GM10266 (cell line): ENCODE data around the gene PRPSAP2.
"Not testable (repeated sequence)": the region's sequence is repeated elsewhere in the genome, so short reads cannot be mapped to it uniquely, and the experiment has no call there.

ENCODE experiments used
- DNase-seq: peaks from one replicate; pipeline ENCODE4 v3.0.0; 2012; ENCODE audit errors: extremely low spot score
- TF ChIP-seq, protein P1 (sequence below): IDR thresholded peaks from 2 replicates; pipeline ENCODE4 v1.5.1; 2012; ENCODE audit warnings: mild to moderate bottlenecking, low read depth; ENCODE audit not compliant: control insufficient read depth, insufficient read depth; ENCODE audit errors: missing control alignments

Gene PRPSAP2

DNA sequence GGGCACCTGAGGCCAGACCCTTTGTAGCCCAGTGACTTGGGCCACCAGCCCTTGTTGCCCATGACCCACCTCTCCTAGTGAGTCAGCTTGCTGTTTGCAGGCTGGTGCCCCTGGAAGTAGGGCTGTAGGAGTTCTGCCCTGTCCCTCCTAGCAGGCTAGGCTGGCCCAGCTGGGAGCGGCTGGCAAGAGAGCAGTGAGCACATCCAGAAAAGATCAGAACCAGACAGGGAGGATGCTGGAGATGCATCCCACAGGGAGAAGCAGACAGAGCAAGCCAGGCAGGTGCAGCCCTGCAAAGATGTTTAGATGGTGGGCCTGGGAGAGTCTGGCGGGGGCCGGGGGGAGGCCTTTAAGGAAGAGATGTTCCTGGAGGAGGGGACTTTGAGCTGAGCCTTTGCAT is 96.4 kb downstream of the PRPSAP2 start:
- TF ChIP-seq, protein P1, sequence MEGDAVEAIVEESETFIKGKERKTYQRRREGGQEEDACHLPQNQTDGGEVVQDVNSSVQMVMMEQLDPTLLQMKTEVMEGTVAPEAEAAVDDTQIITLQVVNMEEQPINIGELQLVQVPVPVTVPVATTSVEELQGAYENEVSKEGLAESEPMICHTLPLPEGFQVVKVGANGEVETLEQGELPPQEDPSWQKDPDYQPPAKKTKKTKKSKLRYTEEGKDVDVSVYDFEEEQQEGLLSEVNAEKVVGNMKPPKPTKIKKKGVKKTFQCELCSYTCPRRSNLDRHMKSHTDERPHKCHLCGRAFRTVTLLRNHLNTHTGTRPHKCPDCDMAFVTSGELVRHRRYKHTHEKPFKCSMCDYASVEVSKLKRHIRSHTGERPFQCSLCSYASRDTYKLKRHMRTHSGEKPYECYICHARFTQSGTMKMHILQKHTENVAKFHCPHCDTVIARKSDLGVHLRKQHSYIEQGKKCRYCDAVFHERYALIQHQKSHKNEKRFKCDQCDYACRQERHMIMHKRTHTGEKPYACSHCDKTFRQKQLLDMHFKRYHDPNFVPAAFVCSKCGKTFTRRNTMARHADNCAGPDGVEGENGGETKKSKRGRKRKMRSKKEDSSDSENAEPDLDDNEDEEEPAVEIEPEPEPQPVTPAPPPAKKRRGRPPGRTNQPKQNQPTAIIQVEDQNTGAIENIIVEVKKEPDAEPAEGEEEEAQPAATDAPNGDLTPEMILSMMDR: no peak
- no peak for DNase-seq

DNA sequence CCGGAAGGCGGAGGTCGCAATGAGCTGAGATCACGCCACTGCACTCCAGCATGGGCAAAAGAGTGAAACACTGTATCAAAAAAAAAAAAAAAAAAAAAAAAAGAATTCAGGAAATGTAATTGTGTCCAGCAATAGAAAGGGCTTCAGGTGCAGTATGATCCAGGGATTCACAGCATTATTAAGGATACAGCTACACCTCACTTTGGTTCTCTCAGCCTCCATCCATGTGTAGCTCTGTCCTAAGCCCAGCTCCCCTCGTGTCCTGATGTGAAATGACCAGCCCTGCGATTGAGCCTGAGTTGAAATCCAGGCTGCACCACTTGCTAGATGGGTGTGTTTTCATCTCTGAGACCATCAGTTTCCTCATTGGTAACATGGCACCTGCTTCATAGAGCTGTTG is 97.1 kb downstream of the PRPSAP2 start:
- TF ChIP-seq, protein P1: no peak

DNA sequence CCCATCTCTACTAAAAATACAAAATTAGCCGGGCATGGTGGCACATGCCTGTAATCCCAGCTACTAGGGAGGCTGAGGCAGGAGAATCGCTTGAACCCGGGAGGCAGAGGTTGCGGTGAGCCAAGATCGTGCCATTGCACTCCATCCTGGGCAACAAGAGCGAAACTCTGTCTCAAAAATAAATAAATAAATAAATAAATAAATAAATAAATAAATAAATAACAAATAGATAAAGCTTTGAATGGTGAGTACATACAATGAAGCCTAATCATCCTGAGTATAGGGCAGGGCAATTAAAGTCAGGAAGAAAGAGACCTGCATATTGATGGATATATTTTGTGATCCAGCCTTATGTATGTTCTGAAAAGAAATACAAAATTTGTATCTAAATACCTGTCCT is 98.1 kb downstream of the PRPSAP2 start:
- DNase-seq: not testable (repeated sequence)

More for the DNA sequence above, 97.1 kb downstream of the PRPSAP2 start:
- no peak for DNase-seq

DNA sequence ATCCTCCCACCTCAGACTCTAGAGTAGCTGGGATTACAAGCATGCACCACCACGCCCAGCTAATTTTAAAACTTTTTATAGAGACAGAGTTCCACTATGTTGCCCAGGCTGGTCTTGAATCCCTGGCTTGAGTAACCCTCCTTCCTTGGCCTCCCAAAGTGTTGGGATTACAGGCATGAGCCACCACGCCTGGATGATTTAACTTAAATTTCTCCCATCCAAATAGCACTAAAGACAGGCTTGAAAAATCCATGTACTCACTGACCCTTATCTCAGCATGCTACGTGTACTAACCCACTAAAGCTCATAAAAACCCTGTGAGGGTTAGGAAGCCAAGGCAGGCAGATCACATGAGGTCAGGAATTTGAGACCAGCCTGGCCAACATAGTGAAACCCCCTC is 98.7 kb downstream of the PRPSAP2 start:
- DNase-seq: no peak
- TF ChIP-seq, protein P1: no peak

DNA sequence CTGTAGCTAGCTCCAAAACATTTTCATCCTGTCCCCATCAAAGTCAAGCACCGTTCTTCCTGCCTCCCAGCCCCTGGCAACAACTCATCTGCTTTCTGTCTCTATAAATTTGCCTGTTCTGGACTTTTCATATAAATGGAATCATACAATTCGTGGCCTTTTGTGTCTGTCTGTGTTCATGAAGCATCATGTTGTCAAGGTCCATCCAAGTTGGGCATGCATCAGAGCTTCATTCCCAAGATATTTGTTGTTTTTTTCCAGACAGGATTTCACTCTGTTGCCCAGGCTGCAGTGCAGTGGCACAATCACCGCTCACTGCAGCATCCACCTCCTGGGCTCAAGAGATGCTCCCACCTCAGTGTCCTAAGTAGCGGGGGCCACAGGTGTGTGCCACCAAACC is 99.9 kb downstream of the PRPSAP2 start:
- TF ChIP-seq, protein P1: no peak
- DNase-seq: no peak

DNA sequence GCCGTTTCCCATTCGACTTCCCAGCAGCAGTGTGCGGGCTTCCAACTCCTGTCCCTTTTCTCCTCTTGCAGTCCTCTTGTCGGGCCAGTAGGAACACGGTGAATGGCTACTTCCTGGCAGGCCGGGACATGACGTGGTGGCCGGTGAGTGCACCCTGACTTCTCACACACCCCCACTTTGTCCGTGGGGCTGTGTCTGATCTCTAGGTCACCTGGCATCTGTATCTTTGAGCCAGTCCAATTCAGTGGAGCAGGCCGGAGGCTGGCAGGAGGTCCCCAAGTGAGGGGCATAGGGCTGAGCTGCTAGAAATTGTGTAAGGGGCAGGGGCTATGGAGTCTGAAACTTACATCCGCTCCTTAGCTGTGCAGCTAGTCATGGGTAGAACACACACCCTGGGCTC is 100.7 kb downstream of the PRPSAP2 start:
- TF ChIP-seq, protein P1: no peak
- no peak for DNase-seq

DNA sequence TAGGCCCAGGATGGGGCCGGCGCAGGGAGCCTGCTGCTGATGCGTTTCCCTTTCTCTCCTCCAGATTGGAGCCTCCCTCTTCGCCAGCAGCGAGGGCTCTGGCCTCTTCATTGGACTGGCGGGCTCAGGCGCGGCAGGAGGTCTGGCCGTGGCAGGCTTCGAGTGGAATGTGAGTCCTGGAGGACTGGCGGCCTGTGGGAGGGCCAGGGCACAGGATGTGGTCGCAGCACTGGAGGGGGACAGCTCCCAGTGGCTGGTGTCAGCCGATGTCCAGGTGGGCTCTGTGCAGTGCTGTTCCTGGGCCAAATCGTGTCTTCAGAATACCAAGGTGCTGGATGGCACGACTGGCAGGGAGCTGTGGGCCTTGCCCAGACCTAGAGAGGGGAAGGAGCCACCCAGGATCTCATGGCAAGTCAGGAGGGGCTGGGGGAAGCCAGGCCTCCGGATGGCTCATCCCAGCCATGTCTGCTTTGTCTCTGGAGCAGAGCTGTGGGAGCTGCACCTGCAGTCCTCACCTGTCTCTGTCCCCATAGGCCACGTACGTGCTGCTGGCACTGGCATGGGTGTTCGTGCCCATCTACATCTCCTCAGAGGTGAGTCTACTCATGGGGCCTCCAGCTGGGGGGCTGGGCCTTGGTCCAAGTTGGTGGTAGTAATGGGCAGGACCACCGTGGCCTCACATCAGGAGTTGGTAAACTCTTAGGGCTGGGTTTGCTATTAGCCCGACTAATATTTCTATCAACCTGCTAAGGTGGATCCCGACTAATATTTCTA is 101.3 kb downstream of the PRPSAP2 start:
- TF ChIP-seq, protein P1: no peak
- DNase-seq: no peak

DNA sequence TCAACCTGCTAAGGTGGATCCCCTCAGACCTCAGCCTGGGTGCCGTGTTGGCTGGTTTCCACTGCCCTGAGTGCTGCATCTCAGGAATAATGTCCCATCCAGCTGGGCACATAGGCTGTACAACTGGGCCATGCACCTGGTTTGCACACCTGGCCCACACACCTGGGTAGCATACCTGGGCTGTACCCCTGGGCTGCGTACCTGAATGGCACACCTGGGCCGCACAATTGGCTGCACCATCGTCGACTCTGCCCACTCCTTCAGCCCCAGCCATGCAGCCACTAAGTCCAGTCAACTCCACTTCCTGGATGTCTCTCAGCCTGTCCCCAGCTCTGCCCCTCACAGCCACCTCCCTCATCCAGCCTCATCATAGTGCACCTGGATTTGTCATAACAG is 101.9 kb downstream of the PRPSAP2 start:
- DNase-seq: no peak
- TF ChIP-seq, protein P1: no peak
